Sigmoid colon (tissue), 7 donors: ENCODE results near the gene ELF1. TPM values are rescaled to one million over a fixed set of nuclear protein-coding genes. Genes with fewer than 3 reads are reported as not detected.

Experiments
- DNase-seq: peaks from one replicate; pipeline ENCODE4 v3.0.0-alpha.2; 2019
- H3K27ac ChIP-seq, 4 donors: fragments of 200-600 bp; sonication (generic); one replicate each; pipeline ENCODE4 v1.5.1; 2016 to 2019; ENCODE audit warnings: mild to moderate bottlenecking in 1 of 4
- H3K27me3 ChIP-seq, 3 donors: fragments of 200-600 bp; sonication (generic); one replicate each; pipeline ENCODE4 v1.5.1; 2019; ENCODE audit warnings: mild to moderate bottlenecking in 1 of 3
- H3K36me3 ChIP-seq, 4 donors: fragments of 200-600 bp; sonication (generic); one replicate each; pipeline ENCODE4 v1.5.1; 2016 to 2019
- H3K4me1 ChIP-seq, 4 donors: fragments of 200-600 bp; sonication (generic); one replicate each; pipeline ENCODE4 v1.5.1; 2017 to 2019
- H3K4me3 ChIP-seq, 4 donors: fragments of 200-600 bp; sonication (generic); one replicate each; pipeline ENCODE4 v1.5.1; 2017 to 2019; ENCODE audit warnings: mild to moderate bottlenecking in 2 of 4, moderate library complexity in 1 of 4
- H3K9me3 ChIP-seq, 4 donors: fragments of 200-600 bp in 3 of 4; sonication (generic) in 3 of 4; one replicate each; pipeline versions ENCODE4 v1.5.1 to v1.6.1; 2013 to 2019
- CTCF ChIP-seq, 4 experiments: fragments of 450-650 bp in 3 of 4; fragments of 200-600 bp in 1 of 4; IDR thresholded peaks; one replicate each; pipeline ENCODE4 v1.5.1; 2016 to 2019; ENCODE audit warnings: antibody characterized with exemption in 4 of 4, mild to moderate bottlenecking in 3 of 4, moderate library complexity in 2 of 4
- EP300 ChIP-seq, 4 donors: sonication (generic); formaldehyde crosslinking; IDR thresholded peaks; one replicate each; pipeline ENCODE4 v1.6.1; 2017; ENCODE audit warnings: antibody characterized with exemption in 4 of 4
- POLR2A ChIP-seq, 2 donors: fragments of 450-650 bp; IDR thresholded peaks; one replicate each; pipeline ENCODE4 v1.6.1; 2016; ENCODE audit warnings: antibody characterized with exemption in 2 of 2, mild to moderate bottlenecking in 2 of 2, moderate library complexity in 2 of 2
- POLR2AphosphoS5 ChIP-seq, 4 donors: sonication (generic); formaldehyde crosslinking; IDR thresholded peaks; one replicate each; pipeline ENCODE4 v1.6.1; 2017; ENCODE audit warnings: antibody characterized with exemption in 4 of 4
- WGBS, 2 donors: extraction: QIAGEN DNeasy Blood & Tissue Kit; methylation state at CpG; one replicate each; pipeline ENCODE4 v1.1.7; 2013; 5-methylcytosine and 5-hydroxymethylcytosine counted together
- intact Hi-C: fragments of 100-400 bp; cut with DNase I; formaldehyde crosslinking; loops from one replicate; pipeline ENCODE4 v1.15.1; 2023
- polyA plus RNA-seq, 3 donors: library from polyadenylated mRNA; stranded (reverse); fragments of 200-250 nt; gene quantifications; one replicate each; pipeline ENCODE4 v1.2.3, GENCODE V29; 2013
- total RNA-seq, 4 donors: library from RNA; depleted of rRNA; stranded (reverse); fragments of >200 nt; gene quantifications; one replicate each; pipeline ENCODE4 v1.1.0, GENCODE V29; 2016
- donor health status: healthy with polysubstance abuse.
- donor health status: Bipolar disorder and iron deficiency.
- donor health status: healthy.

The ELF1 gene
- total and polyA plus RNA-seq, 7 donors: 31.8 to 68.5 (median 47.4) TPM

DNA sequence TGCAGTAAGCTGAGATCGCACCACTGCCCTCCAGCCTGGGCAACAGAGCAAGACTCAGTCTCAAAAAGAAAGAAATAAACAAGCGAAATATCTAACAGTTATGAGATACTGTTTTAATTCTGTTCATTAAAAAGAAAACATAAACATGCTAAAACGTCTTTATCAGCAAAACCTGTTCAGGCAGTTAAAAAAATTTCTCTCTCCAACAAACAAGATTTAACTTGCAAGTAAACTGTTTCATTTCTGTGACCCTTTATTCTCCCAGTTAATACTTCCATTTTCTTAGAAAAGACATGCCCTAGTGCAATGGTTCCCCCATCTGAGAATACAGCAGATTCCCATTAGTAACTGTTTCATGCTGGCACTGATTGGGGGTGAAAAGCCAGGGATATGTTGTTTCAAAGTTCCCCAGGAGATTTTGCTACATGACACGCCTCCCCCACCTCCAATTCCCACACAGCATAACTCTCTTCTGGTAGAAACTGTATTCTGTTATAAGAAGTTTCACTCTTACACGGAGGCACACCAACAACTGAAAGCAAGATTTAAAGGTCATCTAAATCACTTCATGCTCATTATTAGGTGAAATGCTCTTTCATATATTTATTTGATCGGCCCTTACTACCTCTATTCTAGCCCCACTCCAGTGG lies 24.4 kb downstream of the ELF1 start:
- DNase-seq: no peak
- H3K4me1 ChIP-seq: peaks cover 0 to 33% (median 11%) of the 10 kb centered on the region in 4 donors
- no peak overlapping the region for H3K4me3 ChIP-seq
- no peak overlapping the region for H3K27ac ChIP-seq
- TF ChIP-seq POLR2AphosphoS5 (IDR thresholded peaks at IDR 0.05): no peak
- TF ChIP-seq POLR2A (IDR thresholded peaks at IDR 0.05): no peak
- no peak for TF ChIP-seq EP300 (IDR thresholded peaks at IDR 0.05)
- H3K27me3 ChIP-seq: no peaks in the 10 kb centered on the region
- WGBS, 2 donors: 42 to 57% methylated on average over 6 of the region's 6 CpGs
- no peaks in the 10 kb centered on the region for H3K9me3 ChIP-seq
- intact Hi-C loops: no loop called here
- no peaks in the 10 kb centered on the region for H3K36me3 ChIP-seq

- Histone ChIP-seq H3K27me3 (no peaks in the 10 kb centered on the region), H3K9me3 (no peaks in the 10 kb centered on the region), H3K36me3 (no peaks in the 10 kb centered on the region), H3K4me1 (peaks cover 0 to 33% (median 11%) of the 10 kb centered on the region in 4 donors), H3K27ac (no peak overlapping the region), H3K4me3 (no peak overlapping the region)
- DNase-seq: no peak
- TF ChIP-seq POLR2AphosphoS5 (IDR thresholded peaks at IDR 0.05): no peak
- TF ChIP-seq CTCF (IDR thresholded peaks at IDR 0.05): no peak
- TF ChIP-seq EP300 (IDR thresholded peaks at IDR 0.05): no peak
- no peak for TF ChIP-seq POLR2A (IDR thresholded peaks at IDR 0.05)
- intact Hi-C loops: no loop called here
Measured at GRCh38 chr13:40993987-40994386, 25.1 kb downstream of the ELF1 start.

GRCh38 chr13:40992678-40993518 lies 26.2 kb downstream of the ELF1 start:
- Histone ChIP-seq H3K4me1 (peaks cover 0 to 38% (median 13%) of the 10 kb centered on the region in 4 donors), H3K9me3 (no peaks in the 10 kb centered on the region), H3K4me3 (no peak overlapping the region), H3K27me3 (no peaks in the 10 kb centered on the region), H3K27ac (no peak overlapping the region), H3K36me3 (no peaks in the 10 kb centered on the region)
- no peak for DNase-seq
- intact Hi-C loops: no loop called here
- TF ChIP-seq POLR2AphosphoS5 (IDR thresholded peaks at IDR 0.05) (no peak), POLR2A (IDR thresholded peaks at IDR 0.05) (no peak), CTCF (IDR thresholded peaks at IDR 0.05) (no peak), EP300 (IDR thresholded peaks at IDR 0.05) (no peak)
- 29 to 63% methylated on average over 11 of the region's 11 CpGs for WGBS, 2 donors

GRCh38 chr13:40987606-40988280 lies 31.4 kb downstream of the ELF1 start:
- no peak for DNase-seq
- H3K4me1 ChIP-seq: peaks cover 0 to 58% (median 38%) of the 10 kb centered on the region in 4 donors
- no peaks in the 10 kb centered on the region for H3K9me3 ChIP-seq
- no peak overlapping the region for H3K27ac ChIP-seq
- no peaks in the 10 kb centered on the region for H3K36me3 ChIP-seq
- H3K27me3 ChIP-seq: no peaks in the 10 kb centered on the region
- WGBS, 2 donors: 84 to 90% methylated on average over 2 of the region's 2 CpGs
- TF ChIP-seq CTCF (IDR thresholded peaks at IDR 0.05) (no peak), POLR2AphosphoS5 (IDR thresholded peaks at IDR 0.05) (no peak), POLR2A (IDR thresholded peaks at IDR 0.05) (no peak), EP300 (IDR thresholded peaks at IDR 0.05) (no peak)
- H3K4me3 ChIP-seq: no peak overlapping the region
- intact Hi-C loops: loop anchor here (5.0 kb wide), 1 partner anchor 70 kb away; no protein-coding TSS in a partner anchor
